Spleen (tissue), 11 donors: ENCODE measurements around the gene CALN1. TPM values are rescaled to one million over a fixed set of nuclear protein-coding genes. Genes with fewer than 3 reads are reported as not detected.

ENCODE experiments used
- DNase-seq: peaks from one replicate; pipeline ENCODE4 v3.0.0-alpha.2; 2020
- H3K27ac ChIP-seq, 8 donors: fragments of 200-600 bp; sonication (generic) in 7 of 8; 1 replicate in 4 of 8; 2 replicates in 4 of 8; pipeline versions ENCODE4 v1.5.0 to v1.8.0; 2016 to 2021; ENCODE audit warnings: inconsistent platforms in 4 of 8, mild to moderate bottlenecking in 4 of 8, moderate library complexity in 1 of 8
- H3K27me3 ChIP-seq, 7 donors: fragments of 200-600 bp; sonication (generic) in 6 of 7; replicated peaks in 1 of 7; 1 replicate in 4 of 7; 2 replicates in 3 of 7; pipeline versions ENCODE4 v1.5.0 to v1.8.0; 2016 to 2021; ENCODE audit warnings: inconsistent platforms in 3 of 7, mild to moderate bottlenecking in 1 of 7
- H3K36me3 ChIP-seq, 6 donors: fragments of 200-600 bp; sonication (generic) in 5 of 6; 1 replicate in 4 of 6; 2 replicates in 2 of 6; pipeline versions ENCODE4 v1.5.0 to v1.8.0; 2016 to 2021; ENCODE audit warnings: inconsistent platforms in 2 of 6
- H3K4me1 ChIP-seq, 6 donors: fragments of 200-600 bp; sonication (generic) in 5 of 6; 1 replicate in 3 of 6; 2 replicates in 3 of 6; pipeline versions ENCODE4 v1.5.0 to v1.8.0; 2016 to 2021; ENCODE audit warnings: inconsistent platforms in 3 of 6
- H3K4me3 ChIP-seq, 8 donors: fragments of 200-600 bp; sonication (generic) in 7 of 8; 1 replicate in 4 of 8; 2 replicates in 4 of 8; pipeline versions ENCODE4 v1.5.0 to v1.8.0; 2016 to 2021; ENCODE audit warnings: inconsistent platforms in 4 of 8, mild to moderate bottlenecking in 4 of 8, moderate library complexity in 2 of 8
- H3K9me3 ChIP-seq, 8 donors: fragments of 200-600 bp; sonication (generic) in 7 of 8; 1 replicate in 4 of 8; 2 replicates in 4 of 8; pipeline versions ENCODE4 v1.5.0 to v1.8.0; 2016 to 2021; ENCODE audit warnings: inconsistent platforms in 4 of 8
- POLR2A ChIP-seq, 3 donors: fragments of 450-650 bp; IDR thresholded peaks; one replicate each; pipeline ENCODE4 v1.5.1; 2017; ENCODE audit warnings: antibody characterized with exemption in 3 of 3, mild to moderate bottlenecking in 1 of 3
- POLR2AphosphoS5 ChIP-seq, 3 donors: sonication (generic); formaldehyde crosslinking; IDR thresholded peaks; one replicate each; pipeline ENCODE4 v1.5.1; 2017; ENCODE audit warnings: antibody characterized with exemption in 3 of 3
- WGBS, 5 donors: extraction: QIAGEN DNeasy Blood & Tissue Kit in 3 of 5; methylation state at CpG; one replicate each; pipeline versions ENCODE4 v1.1.5 to v1.1.7; 2013 to 2018; 5-methylcytosine and 5-hydroxymethylcytosine counted together
- intact Hi-C: fragments of 100-400 bp; cut with DNase I; formaldehyde crosslinking; loops from one replicate; pipeline ENCODE4 v1.15.0; 2023; ENCODE audit warnings: low total_unique reads
- polyA plus RNA-seq, 3 donors: library from polyadenylated mRNA; stranded (reverse); fragments of 200-250 nt; gene quantifications; one replicate each; pipeline ENCODE4 v1.2.1, GENCODE V29; 2013
- total RNA-seq, 7 donors: library from RNA; depleted of rRNA in 3 of 7; stranded (reverse); fragments of >200 nt in 3 of 7; fragmentation: NEBNext Ultra II Directional in 4 of 7; extraction: Animal tissue kit (Norgen Biotek cat#: 25700) in 4 of 7; gene quantifications; one replicate each; pipeline versions ENCODE4 v1.1.0 to v1.2.1, GENCODE V29; 2016 to 2021
- TF ChIP-seq, protein P1 (sequence below), 11 experiments: fragments of 200-600 bp in 7 of 11; fragments of 450-650 bp in 4 of 11; sonication (generic) in 4 of 11; IDR thresholded peaks in 8 of 11; conservative IDR thresholded peaks in 3 of 11; 1 replicate in 7 of 11; 2 replicates in 4 of 11; pipeline versions ENCODE4 v1.4.0 to v1.8.0; 2016 to 2021; ENCODE audit warnings: antibody characterized with exemption in 11 of 11, inconsistent platforms in 4 of 11, mild to moderate bottlenecking in 1 of 11
- donor health status: healthy with polysubstance abuse.
- donor health status: DM: no; HTN: no; CAD: no; lungs with moderate emphysema.
- donor health status: DM: no; HTN: no; CAD: no.
- donor health status: Bipolar disorder and iron deficiency.
- donor health status: healthy.
- donor health status: DM: no; HTN: no; CAD: no.
- donor health status: DM: yes; HTN: yes; CAD: no.

The CALN1 gene
- total and polyA plus RNA-seq, 10 donors = under 0.01 to 0.19 (median 0.03) TPM; not detected in 7

DNA sequence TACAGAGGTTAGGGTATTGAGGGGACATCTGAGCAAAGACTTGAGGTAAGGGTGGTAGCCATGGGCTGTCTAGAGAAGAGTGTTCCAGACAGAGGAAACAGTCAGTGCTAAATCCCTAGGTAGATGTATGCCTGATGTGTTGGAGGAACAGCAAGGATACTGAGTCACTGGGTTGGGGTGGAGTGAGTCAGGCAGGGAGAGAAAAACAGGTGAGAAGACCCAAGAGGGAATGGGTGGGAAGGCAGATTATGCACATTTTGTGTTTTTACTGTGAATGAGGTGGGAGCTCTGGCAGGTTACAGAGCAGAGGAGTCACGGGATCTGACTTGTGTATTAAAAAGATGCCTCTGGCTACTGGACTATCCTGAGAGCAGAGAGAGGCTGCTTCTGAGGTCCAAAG is 285.0 kb downstream of the CALN1 start:
- 53 to 81% (median 70%) methylated on average over 1 of the region's 1 CpG for WGBS, 5 donors
- TF ChIP-seq POLR2AphosphoS5 (IDR thresholded peaks at IDR 0.05) (no peak), POLR2A (IDR thresholded peaks at IDR 0.05) (no peak)
- TF ChIP-seq, protein P1, sequence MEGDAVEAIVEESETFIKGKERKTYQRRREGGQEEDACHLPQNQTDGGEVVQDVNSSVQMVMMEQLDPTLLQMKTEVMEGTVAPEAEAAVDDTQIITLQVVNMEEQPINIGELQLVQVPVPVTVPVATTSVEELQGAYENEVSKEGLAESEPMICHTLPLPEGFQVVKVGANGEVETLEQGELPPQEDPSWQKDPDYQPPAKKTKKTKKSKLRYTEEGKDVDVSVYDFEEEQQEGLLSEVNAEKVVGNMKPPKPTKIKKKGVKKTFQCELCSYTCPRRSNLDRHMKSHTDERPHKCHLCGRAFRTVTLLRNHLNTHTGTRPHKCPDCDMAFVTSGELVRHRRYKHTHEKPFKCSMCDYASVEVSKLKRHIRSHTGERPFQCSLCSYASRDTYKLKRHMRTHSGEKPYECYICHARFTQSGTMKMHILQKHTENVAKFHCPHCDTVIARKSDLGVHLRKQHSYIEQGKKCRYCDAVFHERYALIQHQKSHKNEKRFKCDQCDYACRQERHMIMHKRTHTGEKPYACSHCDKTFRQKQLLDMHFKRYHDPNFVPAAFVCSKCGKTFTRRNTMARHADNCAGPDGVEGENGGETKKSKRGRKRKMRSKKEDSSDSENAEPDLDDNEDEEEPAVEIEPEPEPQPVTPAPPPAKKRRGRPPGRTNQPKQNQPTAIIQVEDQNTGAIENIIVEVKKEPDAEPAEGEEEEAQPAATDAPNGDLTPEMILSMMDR (IDR thresholded peaks at IDR 0.05 in 8 of 11, conservative IDR thresholded peaks at IDR 0.05 in 3 of 11) = no peak

DNA sequence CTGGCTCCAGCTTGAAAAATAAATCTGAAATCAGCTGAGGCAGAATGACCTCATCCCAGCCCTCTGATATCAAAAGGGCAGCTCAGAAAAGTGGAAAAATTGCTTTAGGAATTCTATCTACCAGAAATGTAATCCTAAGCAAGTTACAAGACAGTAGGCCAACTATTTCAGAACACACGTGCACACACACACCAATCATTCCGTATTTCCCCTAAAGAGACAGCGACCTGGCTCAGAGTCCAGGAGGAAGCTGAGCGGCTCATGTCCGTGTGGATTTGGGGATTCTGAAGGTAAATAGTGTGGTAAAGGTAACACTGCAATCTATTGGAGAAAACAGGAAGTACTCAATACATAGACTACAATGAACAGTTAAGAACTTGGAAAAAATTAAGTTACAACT is 288.2 kb downstream of the CALN1 start:
- no peak for TF ChIP-seq POLR2A (IDR thresholded peaks at IDR 0.05)
- TF ChIP-seq POLR2AphosphoS5 (IDR thresholded peaks at IDR 0.05) = no peak
- TF ChIP-seq, protein P1 (IDR thresholded peaks at IDR 0.05 in 8 of 11, conservative IDR thresholded peaks at IDR 0.05 in 3 of 11) = no peak
- no peaks in the 10 kb centered on the region for H3K4me1 ChIP-seq
- H3K4me3 ChIP-seq = no peak overlapping the region
- intact Hi-C loops = no loop called here
- DNase-seq = no peak
- H3K36me3 ChIP-seq = no peaks in the 10 kb centered on the region
- no peaks in the 10 kb centered on the region for H3K27me3 ChIP-seq
- H3K9me3 ChIP-seq = peaks cover 0 to 14% (median 4%) of the 10 kb centered on the region in 8 donors
- no peak overlapping the region for H3K27ac ChIP-seq
- WGBS, 5 donors = 69 to 83% (median 77%) methylated on average over 5 of the region's 5 CpGs

More for the DNA sequence above, 285.0 kb downstream of the CALN1 start:
- no peak overlapping the region for H3K4me3 ChIP-seq
- no peak overlapping the region for H3K27ac ChIP-seq
- intact Hi-C loops = no loop called here
- no peak for DNase-seq
- H3K36me3 ChIP-seq = no peaks in the 10 kb centered on the region
- no peaks in the 10 kb centered on the region for H3K27me3 ChIP-seq
- peaks cover 0 to 21% (median 6%) of the 10 kb centered on the region in 8 donors for H3K9me3 ChIP-seq
- no peaks in the 10 kb centered on the region for H3K4me1 ChIP-seq

DNA sequence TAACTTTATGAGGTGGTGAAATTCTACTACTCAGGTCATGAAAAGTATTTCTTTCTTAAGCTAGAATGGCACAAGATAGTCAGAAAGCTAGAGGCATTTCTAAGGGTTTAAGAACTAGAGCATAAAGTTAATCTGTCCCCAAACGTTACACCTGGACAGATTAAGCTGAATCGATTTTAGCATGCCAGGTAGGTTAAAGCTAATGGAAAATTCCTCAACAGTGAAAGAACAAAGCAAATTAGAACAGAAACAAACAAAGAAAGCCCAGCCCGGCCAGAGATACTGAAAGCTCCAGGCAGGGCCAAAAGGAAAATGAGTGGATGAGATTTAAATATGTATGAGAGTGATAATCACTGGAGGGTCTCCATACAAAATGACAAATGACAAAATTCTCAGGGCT is 293.8 kb downstream of the CALN1 start:
- no peaks in the 10 kb centered on the region for H3K4me1 ChIP-seq
- H3K27ac ChIP-seq = no peak overlapping the region
- TF ChIP-seq, protein P1 (IDR thresholded peaks at IDR 0.05 in 8 of 11, conservative IDR thresholded peaks at IDR 0.05 in 3 of 11) = no peak
- TF ChIP-seq POLR2A (IDR thresholded peaks at IDR 0.05) (no peak), POLR2AphosphoS5 (IDR thresholded peaks at IDR 0.05) (no peak)
- no peak overlapping the region for H3K4me3 ChIP-seq
- H3K27me3 ChIP-seq = no peaks in the 10 kb centered on the region
- peaks cover 0 to 14% (median 4%) of the 10 kb centered on the region in 8 donors for H3K9me3 ChIP-seq
- WGBS, 5 donors = 70 to 90% (median 73%) methylated on average over 3 of the region's 3 CpGs
- no peaks in the 10 kb centered on the region for H3K36me3 ChIP-seq
- intact Hi-C loops = no loop called here
- DNase-seq = no peak

DNA sequence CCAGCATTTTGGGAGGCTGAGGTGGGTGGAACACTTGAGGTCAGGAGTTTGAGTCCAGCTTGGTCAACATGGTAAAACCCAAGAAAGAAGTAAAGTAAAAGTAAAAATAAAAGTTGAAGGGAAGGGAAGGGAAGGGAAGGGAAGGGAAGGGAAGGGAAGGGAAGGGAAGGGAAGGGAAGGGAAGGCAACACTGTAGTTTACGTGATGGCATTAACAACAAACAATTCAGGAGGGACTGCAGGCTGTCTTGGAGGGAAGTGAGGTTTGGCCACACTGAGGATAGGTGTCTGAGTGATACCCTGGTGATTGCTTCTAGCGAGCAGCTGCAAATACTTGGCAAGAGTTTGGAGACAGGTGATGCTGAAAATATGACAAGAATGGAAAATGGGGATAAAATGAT is 298.0 kb downstream of the CALN1 start:
- TF ChIP-seq POLR2A (IDR thresholded peaks at IDR 0.05) = no peak
- TF ChIP-seq, protein P1 (IDR thresholded peaks at IDR 0.05 in 8 of 11, conservative IDR thresholded peaks at IDR 0.05 in 3 of 11) = no peak
- TF ChIP-seq POLR2AphosphoS5 (IDR thresholded peaks at IDR 0.05) = no peak
- H3K4me1 ChIP-seq = no peaks in the 10 kb centered on the region
- no peaks in the 10 kb centered on the region for H3K36me3 ChIP-seq
- 76 to 90% (median 85%) methylated on average over 2 of the region's 2 CpGs for WGBS, 5 donors
- intact Hi-C loops = no loop called here
- no peaks in the 10 kb centered on the region for H3K27me3 ChIP-seq
- H3K9me3 ChIP-seq = peaks cover 0 to 19% (median 6%) of the 10 kb centered on the region in 8 donors
- no peak for DNase-seq
- H3K4me3 ChIP-seq = no peak overlapping the region
- no peak overlapping the region for H3K27ac ChIP-seq
